IMR-90 (cell line): ENCODE data around the gene MBNL3. TPM values are rescaled to one million over a fixed set of nuclear protein-coding genes. Genes with fewer than 3 reads are reported as not detected.

Experiments used
- ATAC-seq: fragments of 200-7000 bp; cut with Tn5 transposase; 2 replicates; pipeline ENCODE4 v1.9.1; 2020; ENCODE audit warnings: low read depth, mild to moderate bottlenecking, moderate library complexity
- BruUV-seq: library from RNA; stranded (reverse); fragments of 400-500 nt; replicated peaks from 2 replicates; lab custom pipeline; 2021; lab: Mats Ljungman, UMichigan
- CTCF ChIA-PET: fragments of 300-600 bp; formaldehyde crosslinking; extraction: SDS; loops from one replicate; lab custom pipeline; 2021; ENCODE audit warnings: antibody characterized with exemption; lab: Yijun Ruan, JAX
- POLR2A ChIA-PET: fragments of 300-600 bp; sonication (Branson Sonifier 250); formaldehyde crosslinking; loops from one replicate; lab custom pipeline; 2022; ENCODE audit warnings: antibody characterized with exemption; ENCODE audit not compliant: unreplicated experiment; lab: Charles Lee
- DNase-seq: peaks from one replicate; pipeline ENCODE4 v3.0.0; 2013
- H2AFZ ChIP-seq: replicated peaks from 2 replicates; pipeline ENCODE3; 2013; ENCODE audit warnings: low read length, mild to moderate bottlenecking; ENCODE audit not compliant: poor library complexity
- H2AK5ac ChIP-seq: 2 replicates; pipeline ENCODE4 v1.6.1; 2013; ENCODE audit warnings: low read depth, low read length, inconsistent platforms
- H2AK9ac ChIP-seq: replicated peaks from 2 replicates; pipeline ENCODE3; 2013; ENCODE audit warnings: mild to moderate bottlenecking, low read depth, low read length, moderate library complexity; ENCODE audit not compliant: poor library complexity
- H2BK120ac ChIP-seq: 2 replicates; pipeline ENCODE4 v1.6.1; 2013; ENCODE audit warnings: low read depth, low read length, inconsistent platforms
- H2BK15ac ChIP-seq: 3 replicates; pipeline ENCODE4 v1.6.1; 2013; ENCODE audit warnings: low read depth, low read length, inconsistent platforms
- H2BK20ac ChIP-seq: 2 replicates; pipeline ENCODE4 v1.6.1; 2013; ENCODE audit warnings: low read depth, mild to moderate bottlenecking, inconsistent platforms, low read length, moderate library complexity
- H2BK5ac ChIP-seq: 2 replicates; pipeline ENCODE4 v1.6.1; 2013; ENCODE audit warnings: mild to moderate bottlenecking, low read depth, low read length, inconsistent platforms; ENCODE audit not compliant: poor library complexity, severe bottlenecking
- H3K14ac ChIP-seq: replicated peaks from 2 replicates; pipeline ENCODE4 v1.6.1; 2013; ENCODE audit warnings: low read depth, low read length, inconsistent platforms
- H3K18ac ChIP-seq: 2 replicates; pipeline ENCODE4 v1.6.1; 2013; ENCODE audit warnings: low read depth, low read length, control low read depth
- H3K23ac ChIP-seq: 2 replicates; pipeline ENCODE4 v1.6.1; 2013; ENCODE audit warnings: low read depth, low read length, inconsistent platforms
- H3K27ac ChIP-seq: 2 replicates; pipeline ENCODE4 v1.5.1; 2013; ENCODE audit warnings: mild to moderate bottlenecking, control low read depth, low read length; ENCODE audit not compliant: insufficient read depth
- H3K27me3 ChIP-seq: 2 replicates; pipeline ENCODE4 v1.6.1; 2013; ENCODE audit warnings: low read length; ENCODE audit not compliant: control insufficient read depth, insufficient read depth
- H3K36me3 ChIP-seq: 2 replicates; pipeline ENCODE4 v1.6.1; 2013; ENCODE audit warnings: low read length, mixed read lengths; ENCODE audit not compliant: control insufficient read depth, insufficient read depth
- H3K4ac ChIP-seq: 2 replicates; pipeline ENCODE4 v1.6.1; 2013; ENCODE audit warnings: low read depth, low read length, inconsistent platforms
- H3K4me1 ChIP-seq: 2 replicates; pipeline ENCODE4 v1.6.1; 2013; ENCODE audit warnings: low read length, mixed read lengths; ENCODE audit not compliant: control insufficient read depth, insufficient read depth
- H3K4me2 ChIP-seq: 2 replicates; pipeline ENCODE4 v1.6.1; 2013; ENCODE audit warnings: low read depth, mild to moderate bottlenecking, control low read depth, low read length, moderate library complexity
- H3K4me3 ChIP-seq: 2 replicates; pipeline ENCODE4 v1.5.1; 2013; ENCODE audit warnings: low read depth, mild to moderate bottlenecking, control low read depth, low read length, moderate library complexity; ENCODE audit not compliant: insufficient read depth
- H3K56ac ChIP-seq: 2 replicates; pipeline ENCODE4 v1.6.1; 2013; ENCODE audit warnings: low read length, inconsistent platforms; ENCODE audit not compliant: insufficient read depth; ENCODE audit errors: extremely low read depth
- H3K79me1 ChIP-seq, 2 experiments: 2 replicates each; pipeline ENCODE4 v1.6.1; 2013; ENCODE audit warnings: low read length in 2 of 2, inconsistent platforms in 1 of 2, low read depth in 1 of 2
- H3K9ac ChIP-seq: 2 replicates; pipeline ENCODE4 v1.6.1; 2013; ENCODE audit warnings: low read depth, low read length, control low read depth
- H3K9me1 ChIP-seq: 2 replicates; pipeline ENCODE4 v1.6.1; 2013; ENCODE audit warnings: low read length, inconsistent platforms; ENCODE audit not compliant: insufficient read depth
- H3K9me3 ChIP-seq: 2 replicates; pipeline ENCODE4 v1.6.1; 2013; ENCODE audit warnings: low read length; ENCODE audit not compliant: control insufficient read depth, insufficient read depth
- H4K20me1 ChIP-seq: 2 replicates; pipeline ENCODE4 v1.6.1; 2013; ENCODE audit warnings: low read length, inconsistent platforms; ENCODE audit not compliant: insufficient read depth
- H4K5ac ChIP-seq: 2 replicates; pipeline ENCODE4 v1.6.1; 2013; ENCODE audit warnings: mild to moderate bottlenecking, low read depth, low read length, control low read depth
- H4K8ac ChIP-seq, 2 experiments: 2 replicates each; pipeline ENCODE4 v1.6.1; 2013; ENCODE audit warnings: low read depth in 2 of 2, low read length in 2 of 2, control low read depth in 1 of 2, inconsistent platforms in 1 of 2
- H4K91ac ChIP-seq: 2 replicates; pipeline ENCODE4 v1.6.1; 2013; ENCODE audit warnings: low read depth, low read length, inconsistent platforms; ENCODE audit not compliant: insufficient read depth
- MAZ ChIP-seq: IDR thresholded peaks from 2 replicates; pipeline ENCODE4 v1.6.1; 2012; ENCODE audit warnings: low read depth, mild to moderate bottlenecking, low read length, improper control_type of control experiment, moderate library complexity, borderline replicate concordance
- MXI1 ChIP-seq: IDR thresholded peaks from 2 replicates; pipeline ENCODE4 v1.6.1; 2012; ENCODE audit warnings: low read depth, mild to moderate bottlenecking, low read length, moderate library complexity, borderline replicate concordance
- NFE2L2 ChIP-seq: fragments of 150-350 bp; IDR thresholded peaks from 2 replicates; pipeline ENCODE4 v1.6.1; 2016; ENCODE audit warnings: low read depth, mild to moderate bottlenecking, low read length
- RAD21 ChIP-seq: IDR thresholded peaks from 2 replicates; pipeline ENCODE4 v1.6.1; 2012; ENCODE audit warnings: low read length, improper control_type of control experiment
- RCOR1 ChIP-seq: IDR thresholded peaks from 2 replicates; pipeline ENCODE4 v1.6.1; 2012; ENCODE audit warnings: mild to moderate bottlenecking, low read length, improper control_type of control experiment; ENCODE audit not compliant: insufficient replicate concordance
- SMC3 ChIP-seq: fragments of 150-350 bp; IDR thresholded peaks from 2 replicates; pipeline ENCODE4 v1.6.1; 2016; ENCODE audit warnings: low read depth, mild to moderate bottlenecking, antibody characterized with exemption, low read length, moderate library complexity
- WGBS, 2 experiments: methylation state at CpG; one replicate each; pipeline versions ENCODE4 v1.1.5 to v1.1.7; 2013; ENCODE audit warnings: missing lambda C conversion rate in 2 of 2; ENCODE audit not compliant: insufficient read length in 1 of 2; ENCODE audit errors: extremely low coverage in 2 of 2; 5-methylcytosine and 5-hydroxymethylcytosine counted together
- dilution Hi-C: fragments of 300-500 bp; cut with HindIII; formaldehyde crosslinking; loops from one replicate; pipeline ENCODE4 v1.14.3; 2018; ENCODE audit warnings: low sequenced_read_pairs; ENCODE audit not compliant: unreplicated experiment
- in situ Hi-C: fragments of 300-500 bp; cut with MboI; formaldehyde crosslinking; loops from 3 replicates; pipeline ENCODE4 v1.14.3; 2019; ENCODE audit warnings: low sequenced_read_pairs, inconsistent platforms, mixed read lengths
- intact Hi-C: fragments of 100-400 bp; cut with micrococcal nuclease; formaldehyde crosslinking; loops from 2 replicates; pipeline ENCODE4 v1.10.0; 2022
- polyA plus RNA-seq, 3 experiments: library from polyadenylated mRNA; depleted of rRNA; stranded (reverse); fragments of >200 nt; gene quantifications; 2 replicates each; pipeline ENCODE4 v1.2.3, GENCODE V29; 2012; ENCODE audit warnings: low replicate concordance in 1 of 3
- total RNA-seq: library from RNA; depleted of rRNA; stranded (reverse); fragments of >200 nt; gene quantifications from 2 replicates; pipeline ENCODE4 v1.2.3, GENCODE V29; 2012
- TF ChIP-seq, protein P1 (sequence below): conservative IDR thresholded peaks from 2 replicates; pipeline ENCODE4 v1.5.1; 2012; ENCODE audit warnings: mild to moderate bottlenecking, low read depth, low read length, improper control_type of control experiment
- TF ChIP-seq, protein P2 (sequence below): fragments of 150-350 bp; IDR thresholded peaks from 2 replicates; pipeline ENCODE4 v1.6.1; 2016; ENCODE audit warnings: low read depth, mild to moderate bottlenecking, low read length, moderate library complexity, borderline replicate concordance

MBNL3 gene
- total and polyA plus RNA-seq, 2 of the 4 experiments (the other 2 are of a cell fraction) = 0.32 to 1.1 TPM

DNA sequence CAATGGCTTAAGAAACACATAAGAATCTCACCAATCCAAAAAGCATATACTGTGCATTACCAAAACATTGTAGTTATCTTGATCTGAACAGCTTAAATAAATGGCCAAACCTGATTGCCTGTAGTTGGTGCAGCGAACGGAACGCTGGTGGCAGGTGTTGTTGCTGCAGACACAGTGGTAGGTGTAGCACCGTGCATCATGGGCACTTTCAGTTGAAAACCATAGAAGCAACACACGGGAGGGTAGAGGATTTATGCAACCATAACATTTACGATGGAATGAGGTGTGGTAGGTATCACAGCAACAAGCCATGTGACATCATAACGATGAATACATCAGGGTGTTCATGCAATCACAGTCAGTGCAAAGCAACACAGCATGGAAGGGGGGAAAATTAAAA lies 106.8 kb downstream of the MBNL3 start:
- POLR2A ChIA-PET = no interaction called here
- Histone ChIP-seq H3K4me3 (no peak overlapping the region), H3K4me2 (no peak overlapping the region), H4K5ac (no peak overlapping the region), H3K4ac (no peak overlapping the region), H2AK5ac (no peak overlapping the region), H3K23ac (no peak overlapping the region), H3K14ac (no peak overlapping the region), H3K27me3 (peaks cover 2% of the 10 kb centered on the region; the same call in 1 of the 2 replicates), H2AK9ac (no peak overlapping the region), H2BK120ac (no peak overlapping the region), H3K9ac (no peak overlapping the region), H3K79me1 (no peaks in the 10 kb centered on the region), H3K9me1 (no peaks in the 10 kb centered on the region), H3K18ac (no peak overlapping the region), H4K8ac (no peak overlapping the region), H4K20me1 (no peaks in the 10 kb centered on the region), H2AFZ (no peak overlapping the region), H2BK15ac (no peak overlapping the region), H2BK20ac (no peak overlapping the region), H3K27ac (no peak overlapping the region), H4K91ac (no peak overlapping the region), H3K4me1 (no peaks in the 10 kb centered on the region), H3K56ac (no peak overlapping the region), H3K9me3 (no peaks in the 10 kb centered on the region), H2BK5ac (no peak overlapping the region), H3K36me3 (no peaks in the 10 kb centered on the region)
- ATAC-seq (no peak), DNase-seq (no peak)
- intact Hi-C loops = no loop called here
- TF ChIP-seq, protein P1, sequence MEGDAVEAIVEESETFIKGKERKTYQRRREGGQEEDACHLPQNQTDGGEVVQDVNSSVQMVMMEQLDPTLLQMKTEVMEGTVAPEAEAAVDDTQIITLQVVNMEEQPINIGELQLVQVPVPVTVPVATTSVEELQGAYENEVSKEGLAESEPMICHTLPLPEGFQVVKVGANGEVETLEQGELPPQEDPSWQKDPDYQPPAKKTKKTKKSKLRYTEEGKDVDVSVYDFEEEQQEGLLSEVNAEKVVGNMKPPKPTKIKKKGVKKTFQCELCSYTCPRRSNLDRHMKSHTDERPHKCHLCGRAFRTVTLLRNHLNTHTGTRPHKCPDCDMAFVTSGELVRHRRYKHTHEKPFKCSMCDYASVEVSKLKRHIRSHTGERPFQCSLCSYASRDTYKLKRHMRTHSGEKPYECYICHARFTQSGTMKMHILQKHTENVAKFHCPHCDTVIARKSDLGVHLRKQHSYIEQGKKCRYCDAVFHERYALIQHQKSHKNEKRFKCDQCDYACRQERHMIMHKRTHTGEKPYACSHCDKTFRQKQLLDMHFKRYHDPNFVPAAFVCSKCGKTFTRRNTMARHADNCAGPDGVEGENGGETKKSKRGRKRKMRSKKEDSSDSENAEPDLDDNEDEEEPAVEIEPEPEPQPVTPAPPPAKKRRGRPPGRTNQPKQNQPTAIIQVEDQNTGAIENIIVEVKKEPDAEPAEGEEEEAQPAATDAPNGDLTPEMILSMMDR = no peak
- TF ChIP-seq RCOR1 (no peak), MXI1 (no peak), SMC3 (no peak), MAZ (no peak), NFE2L2 (no peak), RAD21 (no peak)
- TF ChIP-seq, protein P2, sequence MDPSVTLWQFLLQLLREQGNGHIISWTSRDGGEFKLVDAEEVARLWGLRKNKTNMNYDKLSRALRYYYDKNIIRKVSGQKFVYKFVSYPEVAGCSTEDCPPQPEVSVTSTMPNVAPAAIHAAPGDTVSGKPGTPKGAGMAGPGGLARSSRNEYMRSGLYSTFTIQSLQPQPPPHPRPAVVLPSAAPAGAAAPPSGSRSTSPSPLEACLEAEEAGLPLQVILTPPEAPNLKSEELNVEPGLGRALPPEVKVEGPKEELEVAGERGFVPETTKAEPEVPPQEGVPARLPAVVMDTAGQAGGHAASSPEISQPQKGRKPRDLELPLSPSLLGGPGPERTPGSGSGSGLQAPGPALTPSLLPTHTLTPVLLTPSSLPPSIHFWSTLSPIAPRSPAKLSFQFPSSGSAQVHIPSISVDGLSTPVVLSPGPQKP = no peak
- CTCF ChIA-PET = no interaction called here
- no TSS peak for BruUV-seq
- WGBS, 2 experiments = 75% methylated on average over 4 of the region's 7 CpGs; no CpG with 5 or more reads in 1 of the 2 experiments
- dilution Hi-C loops = no loop called here
- in situ Hi-C loops = no loop called here
